Pulmonary artery endothelial cell (primary cell): ENCODE results near the gene ERCC8. TPM values are rescaled to one million over a fixed set of nuclear protein-coding genes. Genes with fewer than 3 reads are reported as not detected.
"Not testable (repeated sequence)": the region's sequence is repeated elsewhere in the genome, so short reads cannot be mapped to it uniquely, and the experiment has no call there.

Experiments used
- DNase-seq: peaks from one replicate; pipeline ENCODE4 v3.0.0-alpha.2; 2011; ENCODE audit warnings: low read depth, low spot score
- total RNA-seq: library from RNA; depleted of rRNA; stranded (reverse); fragments of >200 nt; gene quantifications from 2 replicates; pipeline ENCODE4 v1.2.3, GENCODE V29; 2014

The ERCC8 gene
- total RNA-seq, 1 donor from 2014 or later = 16.0 TPM

- no peak for DNase-seq
Measured at GRCh38 chr5:60916646-60917045, 28.2 kb downstream of the ERCC8 start.

GRCh38 chr5:60903356-60903755, 41.5 kb downstream of the ERCC8 start:
- no peak for DNase-seq

GRCh38 chr5:60896991-60897390, 47.9 kb downstream of the ERCC8 start:
- DNase-seq = no peak

GRCh38 chr5:60893521-60893920, 51.3 kb downstream of the ERCC8 start:
- no peak for DNase-seq

GRCh38 chr5:60891667-60892066, 53.2 kb downstream of the ERCC8 start:
- DNase-seq = no peak

GRCh38 chr5:60888359-60889061, 56.4 kb downstream of the ERCC8 start:
- DNase-seq = no peak

GRCh38 chr5:60887746-60888145, 57.1 kb downstream of the ERCC8 start:
- DNase-seq = no peak

- DNase-seq = no peak
Measured at GRCh38 chr5:60887096-60887495, 57.8 kb downstream of the ERCC8 start.

- no peak for DNase-seq
Measured at GRCh38 chr5:60886158-60886557, 58.7 kb downstream of the ERCC8 start.

- no peak for DNase-seq
Measured at GRCh38 chr5:60883229-60883628, 61.6 kb downstream of the ERCC8 start.

GRCh38 chr5:60872892-60873291, 72.0 kb downstream of the ERCC8 start:
- DNase-seq = no peak

GRCh38 chr5:60870857-60871256, 74.0 kb downstream of the ERCC8 start:
- DNase-seq = no peak

- not testable (repeated sequence) for DNase-seq
Measured at GRCh38 chr5:60860572-60860971, 84.3 kb downstream of the ERCC8 start.

- DNase-seq = no peak
Measured at GRCh38 chr5:60856066-60856465, 88.8 kb downstream of the ERCC8 start.

GRCh38 chr5:60852940-60853339, 91.9 kb downstream of the ERCC8 start:
- DNase-seq = no peak

- no peak for DNase-seq
Measured at GRCh38 chr5:60852317-60852716, 92.6 kb downstream of the ERCC8 start.

- DNase-seq = no peak
Measured at GRCh38 chr5:60851626-60852025, 93.2 kb downstream of the ERCC8 start.

GRCh38 chr5:60846298-60846697, 98.6 kb downstream of the ERCC8 start:
- DNase-seq = no peak

- no peak for DNase-seq
Measured at GRCh38 chr5:60843936-60844905, 100.6 kb downstream of the ERCC8 start, which contains the start of gene ELOVL7. ELOVL7 (minus strand) TSS chr5:60844269; CDS start chr5:60787397, 56,872 bp downstream.

GRCh38 chr5:60843386-60843935, 101.4 kb downstream of the ERCC8 start:
- DNase-seq = no peak

GRCh38 chr5:60842871-60843385, 101.9 kb downstream of the ERCC8 start:
- DNase-seq = no peak

GRCh38 chr5:60841361-60841760, 103.5 kb downstream of the ERCC8 start:
- no peak for DNase-seq
